ENCODE measurements around the gene BUD13. TPM values are rescaled to one million over a fixed set of nuclear protein-coding genes. Genes with fewer than 3 reads are reported as not detected.

The BUD13 gene
- total and polyA plus RNA-seq, 9 of the 15 experiments (the other 6 are each of a cell fraction or from before 2014, with no cell fraction given) = 9.5 to 34.1 (median 27.1) TPM

GRCh38 chr11:116701297-116701801 is 71.4 kb downstream of the BUD13 start (continued):
- TF ChIP-seq JUND (IDR thresholded peaks at IDR 0.05; ENCODE audit: borderline replicate concordance, low read depth, low read length) (no peak), JUND (tag; IDR thresholded peaks at IDR 0.05; ENCODE audit: borderline replicate concordance, low read depth, low read length) (no peak), ZNF124 (CRISPR knock-in tag; IDR thresholded peaks at IDR 0.05) (no peak), PHB (CRISPR knock-in tag; IDR thresholded peaks at IDR 0.05) (no peak), MBD2 (IDR thresholded peaks at IDR 0.05; ENCODE audit: borderline replicate concordance, low read depth) (no peak), ZNF449 (CRISPR knock-in tag; IDR thresholded peaks at IDR 0.05) (no peak)

GRCh38 chr11:116700586-116701220 is 72.1 kb downstream of the BUD13 start:
- POLR2A ChIA-PET = no interaction called here
- no peaks in the 10 kb centered on the region for H3K79me2 ChIP-seq (ENCODE audit: control insufficient read depth, insufficient read depth, low read length)
- no TSS peak for BruUV-seq (replicated peaks)
- TF ChIP-seq RBM34 (IDR thresholded peaks at IDR 0.05; ENCODE audit: borderline replicate concordance, insufficient read depth, low read length) = no peak
- TF ChIP-seq NR2F6 (CRISPR knock-in tag; IDR thresholded peaks at IDR 0.05) = no peak
- no peak for TF ChIP-seq ZNF217 (CRISPR knock-in tag; IDR thresholded peaks at IDR 0.05)
- TF ChIP-seq CCAR2 (IDR thresholded peaks at IDR 0.05; ENCODE audit: low read depth, low read length) = no peak
- TF ChIP-seq ZNF511 (CRISPR knock-in tag; IDR thresholded peaks at IDR 0.05) = no peak
- TF ChIP-seq SREBF2 (CRISPR knock-in tag; IDR thresholded peaks at IDR 0.05) = no peak
- TF ChIP-seq TCF3 (CRISPR knock-in tag; IDR thresholded peaks at IDR 0.05) = no peak
- no peak for TF ChIP-seq ZNF274 (IDR thresholded peaks at IDR 0.05; ENCODE audit: borderline replicate concordance, low read depth, low read length)
- TF ChIP-seq MEF2D (tag; conservative IDR thresholded peaks at IDR 0.05; ENCODE audit: low read depth) = no peak
- TF ChIP-seq KLF16 (IDR thresholded peaks at IDR 0.05) = no peak
- TF ChIP-seq SRSF9 (IDR thresholded peaks at IDR 0.05; ENCODE audit: borderline replicate concordance, low read depth, low read length) = no peak
- no peak for TF ChIP-seq POLR2AphosphoS5 (IDR thresholded peaks at IDR 0.05; ENCODE audit: control insufficient read depth, insufficient read depth, low read depth, low read length)
- TF ChIP-seq BACH1 (tag; IDR thresholded peaks at IDR 0.05) = no peak
- TF ChIP-seq POLR2H (tag; IDR thresholded peaks at IDR 0.05; ENCODE audit: low read depth) = no peak
- TF ChIP-seq ZNF589 (CRISPR knock-in tag; IDR thresholded peaks at IDR 0.05; ENCODE audit: low read depth) = no peak
- TF ChIP-seq CBFA2T2 (conservative IDR thresholded peaks at IDR 0.05) = no peak

More at GRCh38 chr11:116700586-116701220, 72.1 kb downstream of the BUD13 start:
- Histone ChIP-seq H3K27ac (ENCODE audit: extremely low read depth, low read depth, low read length) (no peak overlapping the region), H2AFZ (ENCODE audit: low read depth, low read length) (no peak overlapping the region), H3K27me3 (ENCODE audit: control insufficient read depth in 2 of 2, insufficient read depth in 2 of 2, low read length in 2 of 2) (peaks cover 8 to 46% of the 10 kb centered on the region in 2 experiments; a peak in 3 of 5 replicates), H3K9me3 (replicated peaks; ENCODE audit: control insufficient read depth, insufficient read depth, low read depth, low read length) (no peaks in the 10 kb centered on the region), H3K36me3 (ENCODE audit: control insufficient read depth, insufficient read depth, low read length) (no peaks in the 10 kb centered on the region), H3K4me2 (ENCODE audit: insufficient read depth, low read length) (no peak overlapping the region), H3K4me1 (replicated peaks in 1 of 2; ENCODE audit: control insufficient read depth in 2 of 2, insufficient read depth in 2 of 2, low read length in 2 of 2) (no peaks in the 10 kb centered on the region), H3K9ac (ENCODE audit: insufficient read depth in 1 of 2, low read depth in 2 of 2, low read length in 2 of 2) (no peak overlapping the region), H3K4me3 (no peak overlapping the region), H3K9me1 (ENCODE audit: control insufficient read depth, insufficient read depth, low read length) (no peaks in the 10 kb centered on the region), H4K20me1 (replicated peaks; ENCODE audit: control insufficient read depth, insufficient read depth, low read length) (peaks cover 11% of the 10 kb centered on the region; the same call in 1 of the 2 replicates)
- no peak for DNase-seq (ENCODE audit: extremely low read depth in 1 of 4, low spot score in 3 of 4)
- ATAC-seq = no peak
- in situ Hi-C loops (cut with MboI) (no loop called here), intact Hi-C loops (cut with micrococcal nuclease) (no loop called here)
- no peak for FAIRE-seq
- CTCF ChIA-PET (ENCODE audit: low intra/inter-chr PET ratio) = no interaction called here
- 1% methylated on average over 6 of the region's 6 CpGs for WGBS (ENCODE audit: insufficient coverage, low coverage, missing lambda C conversion rate)
